Upper lobe of left lung (tissue), 4 donors: Measurements from ENCODE around the gene KCNN2.

Source experiments
- EP300 ChIP-seq, 4 donors: sonication (generic); formaldehyde crosslinking; IDR thresholded peaks; one replicate each; pipeline ENCODE4 v1.5.1; 2017; ENCODE audit warnings: antibody characterized with exemption in 4 of 4, control low read depth in 2 of 4
- POLR2A ChIP-seq, 4 donors: fragments of 450-650 bp; IDR thresholded peaks; one replicate each; pipeline ENCODE4 v1.5.1; 2016 to 2017; ENCODE audit warnings: antibody characterized with exemption in 4 of 4, mild to moderate bottlenecking in 2 of 4
- POLR2AphosphoS5 ChIP-seq, 2 donors: sonication (generic); formaldehyde crosslinking; IDR thresholded peaks; one replicate each; pipeline ENCODE4 v1.5.1; 2017; ENCODE audit warnings: antibody characterized with exemption in 2 of 2
- TF ChIP-seq, protein P1 (sequence below), 6 experiments: fragments of 450-650 bp in 4 of 6; fragments of 200-600 bp in 2 of 6; sonication (generic) in 2 of 6; IDR thresholded peaks; one replicate each; pipeline ENCODE4 v1.5.1; 2016 to 2019; ENCODE audit warnings: antibody characterized with exemption in 6 of 6

DNA sequence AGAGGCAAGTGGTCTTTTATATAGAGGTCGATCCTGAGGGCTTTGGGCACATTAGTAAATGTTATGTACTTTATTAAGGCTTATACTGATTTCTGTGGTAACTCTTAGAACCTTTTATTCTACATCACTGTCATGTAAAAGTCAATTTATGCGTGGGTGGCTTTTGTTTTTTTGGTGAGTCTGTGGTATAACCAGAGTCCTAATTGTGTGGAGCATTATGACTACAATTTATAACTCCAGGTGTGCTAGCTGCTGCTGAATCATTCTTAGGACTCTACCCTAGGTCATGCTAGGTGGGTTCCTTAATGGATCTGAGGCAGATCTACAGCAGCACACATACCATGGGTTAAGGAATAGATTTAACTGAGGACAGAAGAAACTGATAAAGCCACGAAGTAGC is 33.9 kb upstream of the KCNN2 start:
- TF ChIP-seq, protein P1, sequence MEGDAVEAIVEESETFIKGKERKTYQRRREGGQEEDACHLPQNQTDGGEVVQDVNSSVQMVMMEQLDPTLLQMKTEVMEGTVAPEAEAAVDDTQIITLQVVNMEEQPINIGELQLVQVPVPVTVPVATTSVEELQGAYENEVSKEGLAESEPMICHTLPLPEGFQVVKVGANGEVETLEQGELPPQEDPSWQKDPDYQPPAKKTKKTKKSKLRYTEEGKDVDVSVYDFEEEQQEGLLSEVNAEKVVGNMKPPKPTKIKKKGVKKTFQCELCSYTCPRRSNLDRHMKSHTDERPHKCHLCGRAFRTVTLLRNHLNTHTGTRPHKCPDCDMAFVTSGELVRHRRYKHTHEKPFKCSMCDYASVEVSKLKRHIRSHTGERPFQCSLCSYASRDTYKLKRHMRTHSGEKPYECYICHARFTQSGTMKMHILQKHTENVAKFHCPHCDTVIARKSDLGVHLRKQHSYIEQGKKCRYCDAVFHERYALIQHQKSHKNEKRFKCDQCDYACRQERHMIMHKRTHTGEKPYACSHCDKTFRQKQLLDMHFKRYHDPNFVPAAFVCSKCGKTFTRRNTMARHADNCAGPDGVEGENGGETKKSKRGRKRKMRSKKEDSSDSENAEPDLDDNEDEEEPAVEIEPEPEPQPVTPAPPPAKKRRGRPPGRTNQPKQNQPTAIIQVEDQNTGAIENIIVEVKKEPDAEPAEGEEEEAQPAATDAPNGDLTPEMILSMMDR (IDR thresholded peaks at IDR 0.05): no peak
- TF ChIP-seq POLR2A (IDR thresholded peaks at IDR 0.05) (no peak), POLR2AphosphoS5 (IDR thresholded peaks at IDR 0.05) (no peak), EP300 (IDR thresholded peaks at IDR 0.05) (no peak)
